Left ventricle myocardium inferior (tissue), 1 donor: ENCODE measurements around the gene LAMTOR2. TPM values are rescaled to one million over a fixed set of nuclear protein-coding genes. Genes with fewer than 3 reads are reported as not detected.

Source experiments
- DNase-seq: peaks from one replicate; pipeline ENCODE4 v3.0.0-alpha.2; 2020
- H3K27ac ChIP-seq: fragments of 200-600 bp; replicated peaks from 2 replicates; pipeline ENCODE4 v1.8.0; 2021
- H3K27me3 ChIP-seq: fragments of 200-600 bp; 2 replicates; pipeline ENCODE4 v1.8.0; 2021; ENCODE audit warnings: low read depth
- H3K36me3 ChIP-seq: fragments of 200-600 bp; 2 replicates; pipeline ENCODE4 v1.8.0; 2021
- H3K4me1 ChIP-seq: fragments of 200-600 bp; 2 replicates; pipeline ENCODE4 v1.8.0; 2021
- H3K4me3 ChIP-seq: fragments of 200-600 bp; 2 replicates; pipeline ENCODE4 v1.8.0; 2021; ENCODE audit warnings: mild to moderate bottlenecking, moderate library complexity
- H3K9me3 ChIP-seq: fragments of 200-600 bp; replicated peaks from 2 replicates; pipeline ENCODE4 v1.8.0; 2021
- CTCF ChIP-seq: fragments of 200-600 bp; IDR thresholded peaks from 2 replicates; pipeline ENCODE4 v1.8.0; 2021; ENCODE audit warnings: antibody characterized with exemption, mild to moderate bottlenecking, borderline replicate concordance
- intact Hi-C: fragments of 100-400 bp; cut with micrococcal nuclease; formaldehyde crosslinking; loops from one replicate; pipeline ENCODE4 v1.11.0; 2022
- total RNA-seq: library from RNA; stranded (reverse); fragmentation: NEBNext Ultra II Directional; extraction: Animal tissue kit (Norgen Biotek cat#: 25700); gene quantifications from one replicate; pipeline ENCODE4 v1.2.1, GENCODE V29; 2021
- donor health status: DM: no; HTN: yes; CAD: no; lungs with severe emphysema.

The LAMTOR2 gene
- total RNA-seq, 1 donor from 2014 or later = 55.0 TPM

- Histone ChIP-seq H3K4me3 (no peak overlapping the region), H3K36me3 (no peaks in the 10 kb centered on the region), H3K9me3 (no peaks in the 10 kb centered on the region), H3K4me1 (peaks cover 33% of the 10 kb centered on the region), H3K27ac (no peak overlapping the region), H3K27me3 (no peaks in the 10 kb centered on the region)
- intact Hi-C loops = no loop called here
- no peak for TF ChIP-seq CTCF
- no peak for DNase-seq
Measured at GRCh38 chr1:156073110-156073687, 18.6 kb downstream of the LAMTOR2 start.

GRCh38 chr1:156073740-156074139, 19.2 kb downstream of the LAMTOR2 start:
- Histone ChIP-seq H3K9me3 (no peaks in the 10 kb centered on the region), H3K27ac (no peak overlapping the region), H3K4me1 (peaks cover 33% of the 10 kb centered on the region), H3K36me3 (no peaks in the 10 kb centered on the region), H3K4me3 (no peak overlapping the region), H3K27me3 (no peaks in the 10 kb centered on the region)
- intact Hi-C loops = no loop called here
- no peak for TF ChIP-seq CTCF
- DNase-seq = no peak

GRCh38 chr1:156074661-156075060, 20.1 kb downstream of the LAMTOR2 start:
- Histone ChIP-seq H3K27me3 (no peaks in the 10 kb centered on the region), H3K4me1 (peaks cover 33% of the 10 kb centered on the region), H3K9me3 (no peaks in the 10 kb centered on the region), H3K4me3 (no peak overlapping the region), H3K36me3 (no peaks in the 10 kb centered on the region), H3K27ac (no peak overlapping the region)
- TF ChIP-seq CTCF = no peak
- DNase-seq = no peak
- intact Hi-C loops = no loop called here

- Histone ChIP-seq H3K27ac (no peak overlapping the region), H3K9me3 (no peaks in the 10 kb centered on the region), H3K27me3 (no peaks in the 10 kb centered on the region), H3K4me3 (no peak overlapping the region), H3K36me3 (no peaks in the 10 kb centered on the region), H3K4me1 (peaks cover 28% of the 10 kb centered on the region)
- intact Hi-C loops = no loop called here
- no peak for TF ChIP-seq CTCF
- no peak for DNase-seq
Measured at GRCh38 chr1:156075162-156075561, 20.6 kb downstream of the LAMTOR2 start.

GRCh38 chr1:156075775-156076204, 21.2 kb downstream of the LAMTOR2 start:
- Histone ChIP-seq H3K9me3 (no peaks in the 10 kb centered on the region), H3K36me3 (no peaks in the 10 kb centered on the region), H3K27me3 (no peaks in the 10 kb centered on the region), H3K4me3 (peak overlapping the region; percentile 68), H3K4me1 (peaks cover 26% of the 10 kb centered on the region), H3K27ac (no peak overlapping the region)
- intact Hi-C loops = no loop called here
- no peak for DNase-seq
- TF ChIP-seq CTCF = no peak
